GM23338 (cell line): Measurements from ENCODE around the gene ACAD8. TPM values are rescaled to one million over a fixed set of nuclear protein-coding genes. Genes with fewer than 3 reads are reported as not detected.

Experiments
- ATAC-seq: fragments of 200-7000 bp; cut with Tn5 transposase; 3 replicates; pipeline ENCODE4 v1.9.1; 2020
- DNase-seq: peaks from one replicate; pipeline ENCODE4 v3.0.0-alpha.2; 2015; ENCODE audit warnings: low spot score
- H2AFZ ChIP-seq: fragments of 200-600 bp; sonication (generic); 2 replicates; pipeline ENCODE4 v1.8.0; 2016; ENCODE audit warnings: antibody characterized with exemption, mild to moderate bottlenecking, moderate library complexity
- H3F3A ChIP-seq: fragments of 200-600 bp; sonication (generic); replicated peaks from 2 replicates; pipeline ENCODE4 v1.8.0; 2017; ENCODE audit warnings: antibody characterized with exemption, mixed run types, low read depth
- H3K27ac ChIP-seq: fragments of 200-600 bp; sonication (generic); 2 replicates; pipeline ENCODE4 v1.6.1; 2016; ENCODE audit warnings: low read depth
- H3K27me3 ChIP-seq: fragments of 200-600 bp; sonication (generic); 2 replicates; pipeline ENCODE4 v1.8.0; 2016; ENCODE audit warnings: mild to moderate bottlenecking, mixed run types, moderate library complexity; ENCODE audit not compliant: insufficient read depth
- H3K36me3 ChIP-seq: fragments of 200-600 bp; sonication (generic); 2 replicates; pipeline ENCODE4 v1.8.0; 2016; ENCODE audit warnings: mild to moderate bottlenecking; ENCODE audit not compliant: insufficient read depth
- H3K4me1 ChIP-seq: fragments of 200-600 bp; sonication (generic); 2 replicates; pipeline ENCODE4 v1.8.0; 2016; ENCODE audit warnings: mild to moderate bottlenecking, moderate library complexity; ENCODE audit not compliant: insufficient read depth
- H3K4me2 ChIP-seq: fragments of 200-600 bp; sonication (generic); 2 replicates; pipeline ENCODE4 v1.7.1; 2017; ENCODE audit warnings: mixed run types
- H3K4me3 ChIP-seq: fragments of 200-600 bp; sonication (generic); 2 replicates; pipeline ENCODE4 v1.6.1; 2016; ENCODE audit warnings: mixed run types
- H3K79me2 ChIP-seq: fragments of 200-600 bp; sonication (generic); replicated peaks from 2 replicates; pipeline ENCODE4 v1.8.0; 2017; ENCODE audit warnings: mild to moderate bottlenecking; ENCODE audit not compliant: insufficient read depth
- H3K9me2 ChIP-seq: fragments of 200-600 bp; sonication (generic); 2 replicates; pipeline ENCODE4 v1.8.0; 2017; ENCODE audit not compliant: insufficient read depth
- H4K20me1 ChIP-seq: fragments of 200-600 bp; sonication (generic); replicated peaks from 2 replicates; pipeline ENCODE4 v1.8.0; 2017; ENCODE audit warnings: mild to moderate bottlenecking; ENCODE audit not compliant: insufficient read depth
- H3K27ac Mint-ChIP-seq: 2 replicates; pipeline ENCODE4 v1.8.0; 2020; ENCODE audit warnings: inconsistent platforms, mild to moderate bottlenecking, moderate library complexity, mixed read lengths
- H3K27me3 Mint-ChIP-seq: 3 replicates; pipeline ENCODE4 v1.8.0; 2022; ENCODE audit warnings: low read depth, mild to moderate bottlenecking, moderate library complexity, mixed read lengths, inconsistent platforms; ENCODE audit not compliant: insufficient read depth, poor library complexity
- H3K36me3 Mint-ChIP-seq: 3 replicates; pipeline ENCODE4 v1.8.0; 2021; ENCODE audit warnings: low read depth, mild to moderate bottlenecking, inconsistent platforms, moderate library complexity, mixed read lengths
- H3K4me1 Mint-ChIP-seq: 3 replicates; pipeline ENCODE4 v1.8.0; 2020; ENCODE audit warnings: mild to moderate bottlenecking, inconsistent platforms, mixed read lengths
- H3K4me3 Mint-ChIP-seq: 3 replicates; pipeline ENCODE4 v1.8.0; 2021; ENCODE audit warnings: moderate library complexity, mild to moderate bottlenecking, inconsistent platforms, mixed read lengths
- H3K9me3 Mint-ChIP-seq: 3 replicates; pipeline ENCODE4 v1.8.0; 2020; ENCODE audit warnings: moderate library complexity, mild to moderate bottlenecking, inconsistent platforms, mixed read lengths
- CREB1 ChIP-seq: fragments of 250-450 bp; sonication (Bioruptor Pico); IDR thresholded peaks from 2 replicates; pipeline ENCODE4 v1.5.0; 2020; ENCODE audit warnings: low read depth, mild to moderate bottlenecking, moderate library complexity
- ETS1 ChIP-seq: IDR thresholded peaks from 2 replicates; pipeline ENCODE4 v1.6.1; 2016; ENCODE audit warnings: antibody characterized with exemption
- EZH2 ChIP-seq: fragments of 200-600 bp; sonication (generic); IDR thresholded peaks from one replicate; pipeline ENCODE4 v1.8.0; 2017; ENCODE audit warnings: antibody characterized with exemption, mild to moderate bottlenecking, low read depth; ENCODE audit not compliant: unreplicated experiment
- EZH2phosphoT487 ChIP-seq: fragments of 200-600 bp; sonication (generic); IDR thresholded peaks from one replicate; pipeline ENCODE4 v1.8.1; 2018; ENCODE audit warnings: antibody characterized with exemption; ENCODE audit not compliant: unreplicated experiment
- JUNB ChIP-seq: IDR thresholded peaks from one replicate; pipeline ENCODE4 v1.6.1; 2016; ENCODE audit warnings: antibody characterized with exemption; ENCODE audit not compliant: unreplicated experiment
- POLR2AphosphoS5 ChIP-seq: IDR thresholded peaks from 2 replicates; pipeline ENCODE4 v1.6.1; 2016; ENCODE audit warnings: antibody characterized with exemption, low read depth
- STAT1 ChIP-seq: IDR thresholded peaks from one replicate; pipeline ENCODE4 v1.6.1; 2016; ENCODE audit warnings: antibody characterized with exemption; ENCODE audit not compliant: unreplicated experiment
- ZNF331 ChIP-seq: fragments of 250-450 bp; sonication (Bioruptor Pico); IDR thresholded peaks from 2 replicates; pipeline ENCODE4 v1.5.0; 2020; ENCODE audit warnings: low read depth, mild to moderate bottlenecking, moderate library complexity
- polyA plus RNA-seq: library from polyadenylated mRNA; unstranded; fragments of >200 nt; fragmentation: Nextera tagmentation; extraction: Ambion mirVana; gene quantifications from 2 replicates; pipeline ENCODE4 v1.2.1, GENCODE V29; 2016
- total RNA-seq: library from RNA; depleted of rRNA; stranded (reverse); fragments of >200 nt; shearing (Covaris generic); gene quantifications from 2 replicates; pipeline ENCODE4 v1.2.3, GENCODE V29; 2014
- TF ChIP-seq, protein P1 (sequence below), 2 experiments: fragments of 200-600 bp in 1 of 2; sonication (generic) in 1 of 2; conservative IDR thresholded peaks; 2 replicates each; pipeline versions ENCODE4 v1.5.1 to v1.6.1; 2016 to 2017; ENCODE audit warnings: antibody characterized with exemption in 2 of 2, low read depth in 2 of 2, mild to moderate bottlenecking in 2 of 2, moderate library complexity in 1 of 2
- TF ChIP-seq, protein P2 (sequence below): IDR thresholded peaks from one replicate; pipeline ENCODE4 v1.6.1; 2018; ENCODE audit warnings: antibody characterized with exemption; ENCODE audit not compliant: unreplicated experiment

Gene ACAD8
- total and polyA plus RNA-seq, 2 experiments from 2014 or later = 43.2 to 65.4 TPM

GRCh38 chr11:134245434-134245833 is 7.9 kb upstream of the ACAD8 start (continued):
- TF ChIP-seq ETS1 = no peak
- TF ChIP-seq CREB1 (CRISPR knock-in tag) = no peak
- TF ChIP-seq, protein P1, sequence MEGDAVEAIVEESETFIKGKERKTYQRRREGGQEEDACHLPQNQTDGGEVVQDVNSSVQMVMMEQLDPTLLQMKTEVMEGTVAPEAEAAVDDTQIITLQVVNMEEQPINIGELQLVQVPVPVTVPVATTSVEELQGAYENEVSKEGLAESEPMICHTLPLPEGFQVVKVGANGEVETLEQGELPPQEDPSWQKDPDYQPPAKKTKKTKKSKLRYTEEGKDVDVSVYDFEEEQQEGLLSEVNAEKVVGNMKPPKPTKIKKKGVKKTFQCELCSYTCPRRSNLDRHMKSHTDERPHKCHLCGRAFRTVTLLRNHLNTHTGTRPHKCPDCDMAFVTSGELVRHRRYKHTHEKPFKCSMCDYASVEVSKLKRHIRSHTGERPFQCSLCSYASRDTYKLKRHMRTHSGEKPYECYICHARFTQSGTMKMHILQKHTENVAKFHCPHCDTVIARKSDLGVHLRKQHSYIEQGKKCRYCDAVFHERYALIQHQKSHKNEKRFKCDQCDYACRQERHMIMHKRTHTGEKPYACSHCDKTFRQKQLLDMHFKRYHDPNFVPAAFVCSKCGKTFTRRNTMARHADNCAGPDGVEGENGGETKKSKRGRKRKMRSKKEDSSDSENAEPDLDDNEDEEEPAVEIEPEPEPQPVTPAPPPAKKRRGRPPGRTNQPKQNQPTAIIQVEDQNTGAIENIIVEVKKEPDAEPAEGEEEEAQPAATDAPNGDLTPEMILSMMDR (conservative IDR thresholded peaks at IDR 0.05; ENCODE audit: low read depth in 2 of 2) = no peak
- no peak for TF ChIP-seq STAT1
- TF ChIP-seq EZH2 = no peak
- no peak for TF ChIP-seq ZNF331 (CRISPR knock-in tag)
- no peak for TF ChIP-seq EZH2phosphoT487
- TF ChIP-seq JUNB = no peak

DNA sequence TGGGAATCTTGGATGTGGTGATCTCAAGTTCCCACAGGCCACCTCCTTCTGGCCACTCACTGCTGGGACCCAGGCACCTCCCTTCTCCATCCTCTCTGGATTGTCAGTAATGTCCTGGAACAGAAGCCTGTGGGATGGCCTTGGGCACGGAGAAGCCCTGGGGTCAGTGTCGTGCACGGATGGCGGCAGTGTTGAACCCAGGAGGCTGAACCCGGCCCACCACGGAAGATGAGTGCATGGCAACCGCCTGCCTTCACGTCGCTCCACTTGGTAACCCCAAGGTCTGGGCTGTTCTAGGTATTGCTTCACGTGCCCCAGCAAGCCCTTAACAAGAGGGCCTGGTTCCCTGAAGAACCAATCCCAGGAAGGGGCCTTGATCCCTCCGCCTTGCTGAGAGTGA is 7.3 kb upstream of the ACAD8 start:
- H3K9me3 Mint-ChIP-seq = no peaks in the 10 kb centered on the region
- ATAC-seq (no peak), DNase-seq (no peak)
- H3K27ac Mint-ChIP-seq = no peak overlapping the region
- Histone ChIP-seq H3K79me2 (no peaks in the 10 kb centered on the region), H2AFZ (no peak overlapping the region), H3F3A (no peaks in the 10 kb centered on the region), H3K36me3 (peaks cover 26% of the 10 kb centered on the region), H3K4me2 (no peak overlapping the region), H3K9me2 (no peaks in the 10 kb centered on the region), H4K20me1 (no peaks in the 10 kb centered on the region), H3K27ac (no peak overlapping the region), H3K4me3 (no peak overlapping the region), H3K4me1 (no peaks in the 10 kb centered on the region), H3K27me3 (no peaks in the 10 kb centered on the region)
- peaks cover 49% of the 10 kb centered on the region for H3K36me3 Mint-ChIP-seq
- H3K4me3 Mint-ChIP-seq = no peak overlapping the region
- no peaks in the 10 kb centered on the region for H3K27me3 Mint-ChIP-seq
- no peak for TF ChIP-seq STAT1
- TF ChIP-seq JUNB = no peak
- TF ChIP-seq POLR2AphosphoS5 = no peak
- TF ChIP-seq, protein P1 (conservative IDR thresholded peaks at IDR 0.05; ENCODE audit: low read depth in 2 of 2) = no peak
- TF ChIP-seq EZH2 = no peak
- no peak for TF ChIP-seq EZH2phosphoT487
- TF ChIP-seq ETS1 = no peak
- no peak for TF ChIP-seq ZNF331 (CRISPR knock-in tag)
- TF ChIP-seq CREB1 (CRISPR knock-in tag) = no peak
- TF ChIP-seq, protein P2, sequence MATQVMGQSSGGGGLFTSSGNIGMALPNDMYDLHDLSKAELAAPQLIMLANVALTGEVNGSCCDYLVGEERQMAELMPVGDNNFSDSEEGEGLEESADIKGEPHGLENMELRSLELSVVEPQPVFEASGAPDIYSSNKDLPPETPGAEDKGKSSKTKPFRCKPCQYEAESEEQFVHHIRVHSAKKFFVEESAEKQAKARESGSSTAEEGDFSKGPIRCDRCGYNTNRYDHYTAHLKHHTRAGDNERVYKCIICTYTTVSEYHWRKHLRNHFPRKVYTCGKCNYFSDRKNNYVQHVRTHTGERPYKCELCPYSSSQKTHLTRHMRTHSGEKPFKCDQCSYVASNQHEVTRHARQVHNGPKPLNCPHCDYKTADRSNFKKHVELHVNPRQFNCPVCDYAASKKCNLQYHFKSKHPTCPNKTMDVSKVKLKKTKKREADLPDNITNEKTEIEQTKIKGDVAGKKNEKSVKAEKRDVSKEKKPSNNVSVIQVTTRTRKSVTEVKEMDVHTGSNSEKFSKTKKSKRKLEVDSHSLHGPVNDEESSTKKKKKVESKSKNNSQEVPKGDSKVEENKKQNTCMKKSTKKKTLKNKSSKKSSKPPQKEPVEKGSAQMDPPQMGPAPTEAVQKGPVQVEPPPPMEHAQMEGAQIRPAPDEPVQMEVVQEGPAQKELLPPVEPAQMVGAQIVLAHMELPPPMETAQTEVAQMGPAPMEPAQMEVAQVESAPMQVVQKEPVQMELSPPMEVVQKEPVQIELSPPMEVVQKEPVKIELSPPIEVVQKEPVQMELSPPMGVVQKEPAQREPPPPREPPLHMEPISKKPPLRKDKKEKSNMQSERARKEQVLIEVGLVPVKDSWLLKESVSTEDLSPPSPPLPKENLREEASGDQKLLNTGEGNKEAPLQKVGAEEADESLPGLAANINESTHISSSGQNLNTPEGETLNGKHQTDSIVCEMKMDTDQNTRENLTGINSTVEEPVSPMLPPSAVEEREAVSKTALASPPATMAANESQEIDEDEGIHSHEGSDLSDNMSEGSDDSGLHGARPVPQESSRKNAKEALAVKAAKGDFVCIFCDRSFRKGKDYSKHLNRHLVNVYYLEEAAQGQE = no peak
- peaks cover 9% of the 10 kb centered on the region; the same call in 2 of the 3 replicates for H3K4me1 Mint-ChIP-seq
